ENCODE data around the gene MMEL1.

GRCh38 chr1:2632051-2632430, 775 bp downstream of the MMEL1 start:
- TF ChIP-seq, protein P1, sequence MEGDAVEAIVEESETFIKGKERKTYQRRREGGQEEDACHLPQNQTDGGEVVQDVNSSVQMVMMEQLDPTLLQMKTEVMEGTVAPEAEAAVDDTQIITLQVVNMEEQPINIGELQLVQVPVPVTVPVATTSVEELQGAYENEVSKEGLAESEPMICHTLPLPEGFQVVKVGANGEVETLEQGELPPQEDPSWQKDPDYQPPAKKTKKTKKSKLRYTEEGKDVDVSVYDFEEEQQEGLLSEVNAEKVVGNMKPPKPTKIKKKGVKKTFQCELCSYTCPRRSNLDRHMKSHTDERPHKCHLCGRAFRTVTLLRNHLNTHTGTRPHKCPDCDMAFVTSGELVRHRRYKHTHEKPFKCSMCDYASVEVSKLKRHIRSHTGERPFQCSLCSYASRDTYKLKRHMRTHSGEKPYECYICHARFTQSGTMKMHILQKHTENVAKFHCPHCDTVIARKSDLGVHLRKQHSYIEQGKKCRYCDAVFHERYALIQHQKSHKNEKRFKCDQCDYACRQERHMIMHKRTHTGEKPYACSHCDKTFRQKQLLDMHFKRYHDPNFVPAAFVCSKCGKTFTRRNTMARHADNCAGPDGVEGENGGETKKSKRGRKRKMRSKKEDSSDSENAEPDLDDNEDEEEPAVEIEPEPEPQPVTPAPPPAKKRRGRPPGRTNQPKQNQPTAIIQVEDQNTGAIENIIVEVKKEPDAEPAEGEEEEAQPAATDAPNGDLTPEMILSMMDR (IDR thresholded peaks at IDR 0.05; ENCODE audit: extremely low read depth in 1 of 2, insufficient read depth in 1 of 2, low read depth in 1 of 2, low read length in 2 of 2), result no peak
- no peak for TF ChIP-seq POLR2A (IDR thresholded peaks at IDR 0.05; ENCODE audit: low read depth, low read length)
- TF ChIP-seq EZH2 (IDR thresholded peaks at IDR 0.05; ENCODE audit: borderline replicate concordance, low read depth, low read length, severe bottlenecking), result no peak
- TF ChIP-seq GATA2 (IDR thresholded peaks at IDR 0.05; ENCODE audit: insufficient read depth, insufficient read length, low read depth, low read length), result no peak
- TF ChIP-seq FOS (IDR thresholded peaks at IDR 0.05; ENCODE audit: borderline replicate concordance, insufficient read depth, low read length), result no peak
- TF ChIP-seq MAX (IDR thresholded peaks at IDR 0.05; ENCODE audit: insufficient read depth, insufficient read length), result no peak
- TF ChIP-seq MYC (IDR thresholded peaks at IDR 0.05; ENCODE audit: low read depth, low read length), result no peak
- no peak for TF ChIP-seq POLR2AphosphoS5 (IDR thresholded peaks at IDR 0.05; ENCODE audit: insufficient read depth, low read depth, low read length)
- no peak for TF ChIP-seq JUN (IDR thresholded peaks at IDR 0.05; ENCODE audit: borderline replicate concordance, insufficient read depth, insufficient read length, low read depth)

Data from endothelial cell of umbilical vein (primary cell).